Measurements from ENCODE around the gene THTPA.

DNA sequence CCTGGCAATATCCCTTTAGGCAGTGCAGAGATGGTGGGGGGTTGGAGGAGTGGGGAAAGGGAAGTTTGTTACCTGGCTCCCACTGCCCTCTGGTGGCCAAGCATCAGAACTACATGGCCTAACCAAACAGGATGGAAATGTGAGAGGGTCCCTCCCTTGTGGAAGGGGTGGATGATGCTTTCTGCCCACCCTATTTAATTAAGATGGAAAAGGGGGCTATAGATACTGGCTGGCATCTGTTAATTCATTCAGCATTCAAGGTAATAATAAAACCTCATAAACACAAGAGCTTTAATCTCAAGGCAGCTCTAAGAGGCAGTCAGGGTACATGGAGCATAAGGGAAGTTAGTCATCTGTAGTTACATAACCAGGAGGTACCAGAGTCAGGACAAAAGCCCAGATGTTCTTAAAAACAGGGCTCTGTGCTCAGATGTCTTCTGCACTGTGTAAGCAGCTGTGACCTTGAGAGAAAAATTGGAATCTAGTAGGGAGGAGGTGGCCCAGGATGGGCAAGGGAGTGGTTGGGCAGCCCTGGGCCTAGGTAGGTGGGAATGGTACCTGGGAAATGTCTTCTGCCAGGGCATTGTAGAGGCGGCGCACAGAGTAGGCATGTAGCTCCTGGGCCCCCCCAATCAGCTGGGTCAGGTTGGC, 6.9 kb downstream of the THTPA start:
- TF ChIP-seq, protein P1, sequence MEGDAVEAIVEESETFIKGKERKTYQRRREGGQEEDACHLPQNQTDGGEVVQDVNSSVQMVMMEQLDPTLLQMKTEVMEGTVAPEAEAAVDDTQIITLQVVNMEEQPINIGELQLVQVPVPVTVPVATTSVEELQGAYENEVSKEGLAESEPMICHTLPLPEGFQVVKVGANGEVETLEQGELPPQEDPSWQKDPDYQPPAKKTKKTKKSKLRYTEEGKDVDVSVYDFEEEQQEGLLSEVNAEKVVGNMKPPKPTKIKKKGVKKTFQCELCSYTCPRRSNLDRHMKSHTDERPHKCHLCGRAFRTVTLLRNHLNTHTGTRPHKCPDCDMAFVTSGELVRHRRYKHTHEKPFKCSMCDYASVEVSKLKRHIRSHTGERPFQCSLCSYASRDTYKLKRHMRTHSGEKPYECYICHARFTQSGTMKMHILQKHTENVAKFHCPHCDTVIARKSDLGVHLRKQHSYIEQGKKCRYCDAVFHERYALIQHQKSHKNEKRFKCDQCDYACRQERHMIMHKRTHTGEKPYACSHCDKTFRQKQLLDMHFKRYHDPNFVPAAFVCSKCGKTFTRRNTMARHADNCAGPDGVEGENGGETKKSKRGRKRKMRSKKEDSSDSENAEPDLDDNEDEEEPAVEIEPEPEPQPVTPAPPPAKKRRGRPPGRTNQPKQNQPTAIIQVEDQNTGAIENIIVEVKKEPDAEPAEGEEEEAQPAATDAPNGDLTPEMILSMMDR (IDR thresholded peaks at IDR 0.05) = peak; percentile 84 to 92 (median 89)
- no peak for TF ChIP-seq POLR2A (IDR thresholded peaks at IDR 0.05)
